Kidney epithelial cell (primary cell): Measurements from ENCODE around the gene AMELX. TPM values are rescaled to one million over a fixed set of nuclear protein-coding genes. Genes with fewer than 3 reads are reported as not detected.

Experiments used
- DNase-seq: peaks from one replicate; pipeline ENCODE4 v3.0.0-alpha.2; 2010; ENCODE audit warnings: low read depth
- H3K27me3 ChIP-seq: 2 replicates; pipeline ENCODE4 v1.6.0; 2011; ENCODE audit warnings: low read length; ENCODE audit not compliant: control insufficient read depth, insufficient read depth
- H3K36me3 ChIP-seq: 2 replicates; pipeline ENCODE4 v1.5.1; 2011; ENCODE audit warnings: low read length; ENCODE audit not compliant: control insufficient read depth, insufficient read depth
- H3K4me3 ChIP-seq: 2 replicates; pipeline ENCODE4 v1.5.1; 2011; ENCODE audit warnings: low read depth, mild to moderate bottlenecking, control low read depth, low read length
- CTCF ChIP-seq: IDR thresholded peaks from 2 replicates; pipeline ENCODE4 v1.5.1; 2011; ENCODE audit warnings: mild to moderate bottlenecking, moderate library complexity, low read length, control low read depth, inconsistent platforms; ENCODE audit not compliant: insufficient read depth, poor library complexity, severe bottlenecking
- total RNA-seq: library from RNA; depleted of rRNA; stranded (reverse); fragments of >200 nt; gene quantifications from 2 replicates; pipeline ENCODE4 v1.2.3, GENCODE V29; 2015

The AMELX gene
- total RNA-seq, 1 donor from 2014 or later, result not detected

- TF ChIP-seq CTCF, result no peak
- Histone ChIP-seq H3K27me3 (no peaks in the 10 kb centered on the region), H3K4me3 (no peak overlapping the region), H3K36me3 (no peaks in the 10 kb centered on the region)
- no peak for DNase-seq
Observed at GRCh38 chrX:11287505-11287904, 5.7 kb upstream of the AMELX start.

- DNase-seq, result no peak
- Histone ChIP-seq H3K36me3 (no peaks in the 10 kb centered on the region), H3K27me3 (no peaks in the 10 kb centered on the region), H3K4me3 (no peak overlapping the region)
- TF ChIP-seq CTCF, result no peak
Observed at GRCh38 chrX:11290416-11291102, 2.7 kb upstream of the AMELX start.

- DNase-seq, result no peak
- no peak overlapping the region for H3K4me3 ChIP-seq
- no peak for TF ChIP-seq CTCF
- no peaks in the 10 kb centered on the region for H3K27me3 ChIP-seq
- H3K36me3 ChIP-seq, result no peaks in the 10 kb centered on the region
Observed at GRCh38 chrX:11296051-11296450, 2.8 kb downstream of the AMELX start.

GRCh38 chrX:11298600-11298999 lies 5.4 kb downstream of the AMELX start:
- Histone ChIP-seq H3K27me3 (no peaks in the 10 kb centered on the region), H3K36me3 (no peaks in the 10 kb centered on the region), H3K4me3 (no peak overlapping the region)
- no peak for DNase-seq
- no peak for TF ChIP-seq CTCF

GRCh38 chrX:11304829-11305228 lies 11.6 kb downstream of the AMELX start:
- no peaks in the 10 kb centered on the region for H3K36me3 ChIP-seq
- no peak for DNase-seq
- no peak overlapping the region for H3K4me3 ChIP-seq
- peaks cover 2% of the 10 kb centered on the region for H3K27me3 ChIP-seq
- no peak for TF ChIP-seq CTCF

GRCh38 chrX:11305641-11306040 lies 12.4 kb downstream of the AMELX start:
- DNase-seq, result no peak
- Histone ChIP-seq H3K4me3 (no peak overlapping the region), H3K27me3 (peaks cover 2% of the 10 kb centered on the region), H3K36me3 (no peaks in the 10 kb centered on the region)
- TF ChIP-seq CTCF, result no peak
